SH-SY5Y (cell line): ENCODE results near the gene MNAT1.

ENCODE experiments used
- GATA2 ChIP-seq: IDR thresholded peaks from 2 replicates; pipeline ENCODE4 v1.6.1; 2011; ENCODE audit warnings: mild to moderate bottlenecking, low read depth, low read length
- GATA3 ChIP-seq: IDR thresholded peaks from 2 replicates; pipeline ENCODE4 v1.6.1; 2011; ENCODE audit warnings: low read depth, mild to moderate bottlenecking, low read length, moderate library complexity

DNA sequence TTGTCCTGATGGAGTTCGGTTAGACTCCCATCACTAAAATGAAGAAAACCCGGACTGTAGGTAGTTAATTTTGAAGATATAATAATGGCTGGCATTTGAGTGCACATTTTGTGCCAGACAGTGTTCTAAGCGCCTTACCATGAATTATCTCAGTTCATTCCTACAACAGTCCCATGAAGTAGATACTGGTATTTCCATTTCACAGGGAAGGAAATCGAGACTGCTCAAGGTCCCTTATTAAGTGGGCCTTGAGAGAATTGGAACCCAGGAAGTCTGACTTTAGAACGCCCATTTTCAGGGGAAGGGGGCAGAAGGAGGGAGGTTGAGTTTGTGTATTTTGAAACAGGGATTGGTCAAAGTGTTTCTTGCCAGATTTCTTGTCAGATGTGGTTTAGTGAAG is 855 bp downstream of the MNAT1 start:
- TF ChIP-seq GATA3 (no peak), GATA2 (no peak)
